GM18498 (cell line): ENCODE data around the gene FREM1.

Experiments
- ATAC-seq: cut with Tn5 transposase; IDR thresholded peaks from one replicate; pipeline ENCODE4 v1.9.1; 2021; ENCODE audit warnings: mild to moderate bottlenecking, moderate library complexity; ENCODE audit not compliant: unreplicated experiment

The FREM1 gene

DNA sequence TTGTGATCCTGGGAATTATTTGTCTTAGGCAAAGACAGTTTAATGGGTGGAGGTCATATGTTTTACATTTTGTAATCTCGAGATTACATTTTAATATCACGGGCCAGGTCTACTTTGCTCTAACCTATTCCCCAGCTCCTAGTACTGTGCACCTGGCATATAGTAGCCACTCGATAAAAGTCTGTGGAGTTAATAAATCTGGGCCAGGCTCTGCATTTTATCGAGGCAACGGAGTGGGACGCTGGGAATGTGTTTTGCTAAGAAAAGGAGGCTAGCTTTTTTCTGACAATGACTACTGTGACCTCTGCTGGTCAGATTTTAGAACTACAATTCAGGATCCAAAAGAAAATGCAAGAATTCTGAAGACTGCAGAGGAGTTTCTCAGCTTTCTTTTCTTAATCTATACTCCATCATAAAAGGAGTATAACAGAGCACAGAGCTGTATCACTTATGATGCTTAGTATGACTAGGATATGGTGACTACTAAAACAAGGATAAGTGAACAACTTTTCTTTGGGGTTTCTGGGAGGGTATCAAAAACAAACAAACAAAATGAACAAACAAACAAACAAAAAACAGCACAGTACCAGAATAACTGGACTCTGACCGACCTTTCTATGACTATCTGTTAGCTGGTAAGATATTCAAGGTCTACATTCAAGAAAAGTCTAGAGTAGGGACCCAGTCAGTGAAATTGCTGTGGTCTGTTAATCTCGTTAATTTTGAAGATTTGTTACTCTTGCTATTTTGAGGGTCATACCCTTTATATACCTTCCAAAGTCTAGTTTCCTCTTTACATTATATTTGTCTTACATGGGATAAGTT is 141.6 kb downstream of the FREM1 start:
- no peak for ATAC-seq

DNA sequence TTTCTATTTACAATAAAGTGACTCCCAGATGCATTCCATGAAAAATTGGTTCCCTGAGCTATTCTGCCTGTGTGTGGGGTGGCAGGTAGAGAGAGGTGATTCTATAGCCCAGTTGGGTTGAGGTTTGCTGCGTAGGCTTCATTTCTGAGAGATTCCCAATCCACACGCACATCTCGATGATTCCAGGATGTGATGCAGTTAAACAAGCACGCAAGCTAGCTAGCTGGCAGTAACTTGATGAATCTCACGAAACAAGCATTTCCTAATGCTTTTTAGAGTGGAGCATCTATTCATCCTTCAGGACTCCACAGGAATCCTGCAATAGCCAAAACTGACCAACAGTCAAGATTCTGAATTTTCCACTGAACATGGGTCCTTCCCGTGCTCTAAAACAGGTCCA is 143.9 kb downstream of the FREM1 start:
- no peak for ATAC-seq

- no peak for ATAC-seq
Observed at GRCh38 chr9:14761584-14761983, 148.6 kb downstream of the FREM1 start.

DNA sequence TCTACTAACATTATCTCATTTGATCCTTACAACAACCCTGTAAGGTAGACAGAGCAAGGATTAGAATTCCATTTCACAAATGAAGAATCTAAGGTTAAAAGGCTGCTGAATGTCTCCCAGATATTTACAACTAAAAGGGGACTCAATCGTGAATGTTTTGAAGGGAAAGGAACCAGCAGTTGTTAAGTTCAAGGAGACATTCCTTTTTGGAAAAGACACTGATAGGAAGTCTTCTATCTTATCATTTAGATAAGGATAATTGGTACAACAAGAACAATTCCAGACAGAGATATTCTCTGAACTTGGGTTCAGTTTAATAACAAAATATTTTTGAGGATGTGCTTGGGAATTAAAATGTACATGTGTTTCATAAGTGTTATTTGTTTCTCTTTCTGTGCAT is 150.2 kb downstream of the FREM1 start:
- ATAC-seq: no peak

DNA sequence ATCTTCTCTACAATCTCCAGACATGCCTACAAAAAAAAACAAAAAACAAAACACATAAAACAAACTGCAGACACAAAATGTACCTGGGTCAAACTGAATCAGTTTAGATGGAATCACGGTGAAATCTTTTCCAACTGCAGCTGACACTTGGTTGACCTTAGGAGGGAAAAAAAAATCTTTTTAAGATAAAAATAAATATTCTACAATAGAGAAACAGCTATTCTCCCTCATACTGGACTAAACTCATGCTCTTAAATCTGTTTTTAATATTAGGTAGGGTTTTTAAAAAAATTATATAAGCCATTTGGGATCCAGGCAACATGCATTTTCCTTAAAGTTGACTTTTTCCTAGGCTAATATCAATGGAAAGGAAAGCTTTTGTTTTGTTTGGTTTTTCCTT is 153.9 kb downstream of the FREM1 start:
- ATAC-seq: no peak

DNA sequence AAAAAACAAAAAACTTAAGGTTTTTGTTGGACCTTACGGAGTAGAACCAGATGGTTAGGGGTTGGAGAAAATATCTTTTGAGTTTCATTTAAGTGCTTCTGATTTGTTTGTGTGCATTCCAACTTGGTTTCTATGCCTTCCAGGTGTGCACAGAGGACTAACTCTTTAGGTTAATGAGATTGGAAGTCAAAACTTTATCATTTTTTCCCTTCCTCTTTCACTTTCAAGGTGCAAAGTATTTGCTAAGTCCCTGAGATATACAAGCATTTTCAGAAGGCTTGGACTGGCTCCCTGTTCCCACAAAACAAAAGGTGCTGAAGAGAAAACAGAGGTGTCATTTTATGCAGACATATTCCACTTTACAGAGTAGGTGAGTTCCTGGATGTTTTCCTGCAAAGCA is 157.4 kb downstream of the FREM1 start:
- ATAC-seq: no peak

DNA sequence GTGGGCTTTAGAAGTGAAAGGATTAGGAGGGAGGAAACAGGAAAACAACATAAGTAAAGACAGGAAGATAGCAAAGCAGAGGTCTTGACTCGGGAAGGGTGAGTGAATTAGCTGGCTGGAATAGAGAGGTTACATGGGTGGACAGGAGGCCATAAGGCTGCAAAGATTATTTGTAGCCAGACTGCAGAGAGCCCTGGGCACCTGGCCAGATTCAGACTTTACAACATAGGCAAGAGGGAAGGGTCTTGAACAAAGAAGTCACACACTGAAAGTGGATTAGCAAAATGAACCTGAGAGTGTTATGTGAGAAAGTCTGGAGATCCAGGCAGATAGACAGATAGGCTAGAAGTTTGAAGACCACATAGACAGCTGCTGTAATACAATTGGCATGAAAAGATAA is 158.0 kb downstream of the FREM1 start:
- no peak for ATAC-seq

DNA sequence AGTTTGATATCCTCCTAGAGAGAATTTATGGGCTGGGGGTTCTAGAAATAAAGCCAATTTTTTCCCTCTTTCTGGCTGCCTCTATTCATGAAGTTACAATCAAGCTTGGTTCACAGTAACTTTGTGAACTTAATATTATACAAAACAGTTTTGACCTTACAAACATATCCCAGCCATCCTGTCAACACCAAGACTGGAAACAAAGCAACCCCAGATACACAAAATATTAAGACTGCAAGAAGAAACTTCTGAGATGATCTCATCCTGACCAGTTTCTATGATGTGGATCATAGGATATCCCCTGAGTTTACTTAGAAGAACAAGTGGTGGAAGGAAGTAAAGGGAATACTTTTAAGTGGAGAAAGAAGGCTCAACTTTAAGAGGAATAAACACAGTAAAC is 159.4 kb downstream of the FREM1 start:
- ATAC-seq: no peak

- ATAC-seq: no peak
Observed at GRCh38 chr9:14749741-14750211, 160.5 kb downstream of the FREM1 start.

DNA sequence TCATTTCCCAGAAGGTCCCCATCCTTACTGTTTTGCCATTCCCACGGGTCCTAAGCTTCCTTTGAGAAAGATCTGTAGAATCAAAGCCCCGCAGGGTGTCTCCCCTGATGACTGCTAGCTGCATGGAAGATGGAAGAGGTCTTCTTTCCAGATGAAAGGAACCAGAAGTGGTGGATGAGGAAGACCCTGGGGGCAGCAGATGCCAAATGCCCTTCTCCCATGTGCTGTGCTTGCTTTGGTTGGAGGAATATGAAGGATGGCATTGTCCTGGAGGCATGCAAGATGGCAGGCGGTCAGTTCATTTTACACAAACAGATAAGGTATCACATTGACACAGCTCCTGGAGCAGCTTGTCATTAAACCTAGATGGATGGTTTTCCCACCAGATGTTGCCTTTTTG is 161.9 kb downstream of the FREM1 start:
- ATAC-seq: no peak

- ATAC-seq: no peak
Observed at GRCh38 chr9:14747111-14747510, 163.1 kb downstream of the FREM1 start.

GRCh38 chr9:14746626-14747025 is 163.6 kb downstream of the FREM1 start:
- ATAC-seq: no peak

DNA sequence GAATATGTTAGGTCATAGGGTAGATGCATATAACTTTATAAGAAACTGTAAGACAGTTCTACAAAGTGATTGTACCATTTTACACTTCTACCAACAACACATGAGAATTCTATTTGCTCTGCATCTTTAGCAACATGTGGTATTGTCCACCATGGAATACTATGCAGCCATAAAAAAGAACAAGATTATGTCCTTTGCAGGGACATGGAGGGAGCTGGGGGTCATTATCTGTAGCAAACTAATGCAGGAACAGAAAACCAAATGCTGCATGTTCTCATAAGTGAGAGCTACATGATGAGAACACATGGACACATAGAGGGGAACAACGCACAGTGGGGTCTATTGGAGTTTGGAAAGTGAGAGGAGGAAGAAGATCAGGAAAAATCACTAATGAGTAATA is 165.5 kb downstream of the FREM1 start:
- no peak for ATAC-seq

GRCh38 chr9:14741369-14741768 is 168.9 kb downstream of the FREM1 start:
- ATAC-seq: no peak

DNA sequence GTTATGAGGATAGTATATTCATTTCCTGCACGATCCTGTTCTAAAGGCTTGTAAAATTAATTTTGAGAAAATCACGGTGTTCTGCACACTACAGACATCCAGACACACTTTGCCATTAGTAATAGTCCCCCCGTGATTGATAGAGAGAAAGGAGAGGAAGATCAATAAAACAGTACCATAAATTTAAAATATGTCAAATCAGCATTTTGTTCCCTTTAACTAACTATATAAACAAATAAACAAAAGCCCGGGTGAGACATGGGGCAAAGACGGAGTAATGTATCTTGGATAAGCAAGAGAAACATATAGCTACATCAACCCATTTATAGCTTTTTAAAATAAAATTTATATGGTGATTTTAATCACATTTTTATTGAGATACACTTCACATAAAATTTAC is 177.1 kb downstream of the FREM1 start:
- no peak for ATAC-seq

DNA sequence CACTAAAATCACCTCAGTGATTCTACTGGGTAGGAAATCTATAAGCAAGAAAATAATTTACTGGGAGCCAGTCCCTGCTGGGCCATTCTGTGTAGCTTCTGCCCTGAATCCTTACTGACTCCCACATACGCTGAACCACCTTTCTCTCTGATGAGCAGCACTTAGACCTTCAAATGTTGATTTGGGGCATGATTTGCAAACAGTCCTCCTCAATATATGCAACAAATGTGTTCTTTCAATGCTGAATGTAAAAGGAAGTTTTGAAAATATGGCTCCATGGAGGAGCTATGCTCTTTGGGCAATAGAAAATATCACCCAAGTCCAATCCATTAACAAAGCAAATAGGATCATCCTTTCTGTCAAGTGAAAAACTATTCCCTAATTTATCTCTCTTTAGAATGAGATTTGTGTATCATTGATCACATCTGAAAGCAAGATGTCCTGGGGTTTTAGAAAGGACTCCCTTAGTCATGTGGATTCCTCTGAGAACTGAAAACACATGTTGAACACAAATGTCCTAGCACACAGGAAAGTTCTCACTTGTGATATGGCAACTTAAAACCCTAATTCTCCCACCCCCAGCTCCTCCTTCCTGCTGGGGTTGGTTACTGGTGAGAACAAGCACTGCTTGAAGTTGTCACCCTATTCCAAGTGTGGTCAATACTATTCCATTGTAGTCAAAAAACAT is 178.8 kb downstream of the FREM1 start:
- no peak for ATAC-seq

GRCh38 chr9:14730461-14730898 is 179.7 kb downstream of the FREM1 start:
- ATAC-seq: no peak

- ATAC-seq: no peak
Observed at GRCh38 chr9:14723301-14723700, 186.9 kb downstream of the FREM1 start.

DNA sequence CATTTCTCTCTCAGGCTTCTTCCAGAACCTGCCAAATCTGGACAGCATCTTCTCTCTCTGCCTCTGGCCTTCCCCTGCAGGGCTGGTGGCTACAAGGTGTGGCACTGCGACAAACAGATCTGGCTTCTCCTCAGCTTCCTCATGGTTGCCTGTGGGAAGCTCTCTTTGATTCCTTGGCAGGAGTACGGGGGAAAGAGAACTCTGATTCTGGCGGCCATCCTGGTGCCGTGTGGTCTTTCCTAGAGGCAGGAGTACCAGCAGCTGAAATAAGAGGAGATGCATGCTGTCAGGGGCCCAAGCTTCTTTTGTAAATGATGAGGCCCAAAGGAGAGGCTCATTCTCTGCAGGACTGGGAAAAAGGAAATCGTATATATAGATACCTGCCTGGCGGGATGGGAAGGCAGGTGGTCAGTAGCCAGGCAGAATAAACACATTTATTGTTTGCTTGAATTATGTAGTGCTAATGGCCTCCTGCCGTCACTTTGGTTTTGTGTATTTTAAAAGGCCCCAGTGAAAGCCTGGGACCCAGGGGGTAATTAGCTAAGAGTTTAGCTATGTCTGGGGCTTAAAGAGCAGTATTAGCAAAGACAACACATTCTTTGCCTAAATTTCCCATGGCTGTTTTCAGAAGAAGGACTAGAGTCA is 187.7 kb downstream of the FREM1 start, which contains the start of gene CER1:
Gene CER1 (minus strand): TSS at position 343 of the 645 bp plus-strand sequence. CDS start 61 bp downstream, at position 282.
- no peak for ATAC-seq

DNA sequence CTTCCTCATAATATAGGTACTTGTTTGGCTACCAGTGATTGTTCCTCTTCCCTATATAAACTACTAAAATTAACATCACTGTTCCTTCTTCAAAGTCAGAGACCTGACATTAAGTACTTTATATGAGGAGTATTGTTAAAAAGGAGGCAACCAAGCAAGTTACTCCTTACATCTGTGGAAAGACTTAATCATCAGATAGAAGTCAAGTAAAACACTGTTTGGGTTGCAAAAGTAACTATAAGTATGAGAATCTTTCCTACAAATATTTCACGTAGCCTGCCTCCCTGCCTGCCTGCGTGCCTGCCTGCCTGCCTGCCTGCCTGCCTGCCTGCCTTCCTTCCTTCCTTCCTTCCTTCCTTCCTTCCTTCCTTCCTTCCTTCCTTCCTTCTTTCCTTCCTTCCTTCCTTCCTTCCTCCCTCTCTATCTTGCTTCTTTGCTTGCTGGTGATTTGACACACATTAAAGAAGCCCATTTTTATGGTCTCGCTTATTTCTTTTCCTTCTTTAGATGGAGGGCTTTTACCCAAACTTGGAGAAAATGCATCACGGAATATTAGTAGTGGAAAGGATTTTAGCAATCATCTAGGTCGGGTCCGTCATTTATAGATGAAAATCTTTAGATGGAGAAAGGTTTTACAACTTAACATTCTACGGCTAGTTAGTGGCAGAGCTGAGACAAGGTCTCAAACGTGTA is 190.9 kb downstream of the FREM1 start:
- no peak for ATAC-seq

DNA sequence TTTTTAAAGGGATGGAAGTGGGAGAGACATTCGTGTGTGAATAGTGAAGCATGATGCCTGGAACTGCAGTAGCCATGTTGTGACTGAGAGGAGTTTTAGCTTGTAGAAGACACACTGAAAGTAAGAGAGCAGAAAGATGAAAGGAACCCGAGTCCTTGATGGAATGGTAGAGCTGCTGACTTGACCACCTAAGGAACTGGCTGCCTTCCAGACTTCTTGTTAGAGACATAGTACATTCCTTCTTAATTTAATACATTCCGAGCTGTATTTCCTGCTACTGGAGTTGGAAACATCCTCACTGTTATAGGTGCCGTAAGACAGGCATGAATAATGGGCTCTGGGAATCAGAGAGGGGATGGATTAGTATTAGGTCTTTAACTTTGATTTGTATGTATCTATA is 195.1 kb downstream of the FREM1 start:
- no peak for ATAC-seq
